Measurements from ENCODE around the gene PLG.
"Not testable (repeated sequence)": the region's sequence is repeated elsewhere in the genome, so short reads cannot be mapped to it uniquely, and the experiment has no call there.

The PLG gene

DNA sequence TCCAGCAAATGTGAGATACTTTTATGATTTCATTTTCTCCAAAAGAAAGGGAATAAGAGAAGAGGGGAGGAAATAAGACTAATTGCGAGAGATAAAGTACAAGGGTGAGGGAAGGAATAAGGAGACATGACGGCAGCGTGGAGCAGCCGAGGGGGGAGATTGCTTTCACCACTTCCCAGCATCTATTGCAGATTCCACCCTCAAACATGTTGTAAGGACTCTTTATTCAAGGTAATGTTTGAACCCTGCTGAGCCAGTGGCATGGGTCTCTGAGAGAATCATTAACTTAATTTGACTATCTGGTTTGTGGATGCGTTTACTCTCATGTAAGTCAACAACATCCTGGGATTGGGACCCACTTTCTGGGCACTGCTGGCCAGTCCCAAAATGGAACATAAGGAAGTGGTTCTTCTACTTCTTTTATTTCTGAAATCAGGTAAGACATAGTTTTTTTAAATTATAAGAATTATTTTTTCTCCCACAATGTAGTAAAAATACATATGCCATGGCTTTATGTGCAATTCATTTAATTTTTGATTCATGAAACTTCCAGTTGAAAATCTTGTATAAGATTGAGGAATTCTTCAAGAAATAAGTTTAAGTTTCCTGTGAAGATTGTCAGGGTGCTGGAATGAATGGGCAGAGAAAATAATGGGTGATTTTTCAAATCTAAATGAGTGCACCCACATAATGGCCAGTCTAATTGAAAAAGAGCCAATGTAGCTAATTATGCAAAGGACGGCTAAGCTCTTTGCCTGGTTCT is at the start of gene PLG:
Gene PLG, plus strand, starts transcription at position 327 of the 763 bp plus-strand sequence. Its CDS starts 61 bp downstream, at position 388.
- not testable (repeated sequence) for H3K4me3 ChIP-seq (ENCODE audit: control insufficient read depth, low read depth, low read length); DNase-seq (ENCODE audit: low read depth)

DNA sequence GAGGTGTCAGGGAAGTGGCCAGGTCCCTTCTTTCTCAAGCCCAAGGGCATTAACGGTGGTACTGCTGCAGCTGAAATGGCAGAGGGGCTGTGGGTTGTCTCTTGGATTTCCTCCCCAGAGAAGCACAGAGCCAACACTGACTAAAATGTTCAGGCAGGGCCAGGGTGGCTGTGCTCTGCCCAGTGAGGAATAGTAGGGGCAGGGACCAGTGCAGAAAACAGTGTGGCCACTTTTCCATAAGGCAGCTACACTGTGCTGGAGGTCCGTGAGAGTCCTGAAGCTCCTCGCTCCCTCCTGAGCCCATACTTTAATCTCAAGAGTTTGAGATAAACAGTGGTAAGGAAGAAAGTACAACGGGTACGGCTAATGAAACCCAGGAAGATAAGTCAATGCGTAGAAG is 42.5 kb upstream of the PLG start:
- H3K4me3 ChIP-seq (ENCODE audit: control insufficient read depth, low read depth, low read length), result no peak overlapping the region
- TF ChIP-seq, protein P1, sequence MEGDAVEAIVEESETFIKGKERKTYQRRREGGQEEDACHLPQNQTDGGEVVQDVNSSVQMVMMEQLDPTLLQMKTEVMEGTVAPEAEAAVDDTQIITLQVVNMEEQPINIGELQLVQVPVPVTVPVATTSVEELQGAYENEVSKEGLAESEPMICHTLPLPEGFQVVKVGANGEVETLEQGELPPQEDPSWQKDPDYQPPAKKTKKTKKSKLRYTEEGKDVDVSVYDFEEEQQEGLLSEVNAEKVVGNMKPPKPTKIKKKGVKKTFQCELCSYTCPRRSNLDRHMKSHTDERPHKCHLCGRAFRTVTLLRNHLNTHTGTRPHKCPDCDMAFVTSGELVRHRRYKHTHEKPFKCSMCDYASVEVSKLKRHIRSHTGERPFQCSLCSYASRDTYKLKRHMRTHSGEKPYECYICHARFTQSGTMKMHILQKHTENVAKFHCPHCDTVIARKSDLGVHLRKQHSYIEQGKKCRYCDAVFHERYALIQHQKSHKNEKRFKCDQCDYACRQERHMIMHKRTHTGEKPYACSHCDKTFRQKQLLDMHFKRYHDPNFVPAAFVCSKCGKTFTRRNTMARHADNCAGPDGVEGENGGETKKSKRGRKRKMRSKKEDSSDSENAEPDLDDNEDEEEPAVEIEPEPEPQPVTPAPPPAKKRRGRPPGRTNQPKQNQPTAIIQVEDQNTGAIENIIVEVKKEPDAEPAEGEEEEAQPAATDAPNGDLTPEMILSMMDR (conservative IDR thresholded peaks at IDR 0.05; ENCODE audit: control insufficient read depth, insufficient read depth, low read depth, low read length), result no peak

DNA sequence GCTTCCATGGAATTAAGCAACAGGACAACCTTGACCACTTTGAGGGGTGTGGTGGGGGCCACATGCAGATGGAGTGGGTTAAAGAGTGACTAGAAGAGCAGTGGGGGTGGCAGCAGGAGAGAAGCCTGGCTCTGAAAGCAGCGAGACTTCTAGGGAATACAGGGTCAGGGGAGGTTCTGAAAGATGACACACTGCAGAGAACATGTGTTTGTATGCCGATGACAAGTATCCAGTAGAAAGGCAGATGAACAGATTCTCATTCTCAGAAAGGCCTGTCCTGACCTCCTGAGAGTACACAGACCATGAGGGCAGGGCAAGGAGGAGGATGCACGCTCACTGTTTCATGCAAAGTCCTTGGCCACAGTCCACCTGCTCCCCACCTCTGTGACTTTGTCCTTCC is 40.8 kb upstream of the PLG start:
- no peak for DNase-seq (ENCODE audit: low read depth)
- no peak overlapping the region for H3K4me3 ChIP-seq (ENCODE audit: control insufficient read depth, low read depth, low read length)
- TF ChIP-seq, protein P1 (conservative IDR thresholded peaks at IDR 0.05; ENCODE audit: control insufficient read depth, insufficient read depth, low read depth, low read length), result no peak

More for the DNA sequence above, 42.5 kb upstream of the PLG start:
- DNase-seq (ENCODE audit: low read depth), result no peak

DNA sequence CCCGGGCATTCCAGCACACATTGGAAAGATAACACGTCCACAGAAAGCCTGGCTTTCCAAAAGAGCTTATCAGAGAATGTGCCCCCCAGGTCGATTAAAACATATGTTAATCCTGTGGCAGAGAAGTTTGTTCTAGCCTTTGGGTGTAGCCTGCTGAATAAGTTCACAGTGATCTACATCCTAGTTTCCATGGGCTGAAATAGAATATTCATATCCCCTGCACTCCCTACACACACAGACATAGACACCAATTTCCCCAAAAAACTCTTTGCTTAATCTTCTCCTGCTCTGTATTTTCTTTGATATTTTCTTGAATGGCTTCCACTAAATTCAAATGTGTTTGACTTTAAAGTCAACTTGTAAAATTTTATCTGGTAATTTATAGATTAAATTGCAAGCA is 39.6 kb upstream of the PLG start:
- H3K4me3 ChIP-seq (ENCODE audit: control insufficient read depth, low read depth, low read length), result no peak overlapping the region
- no peak for DNase-seq (ENCODE audit: low read depth)
- TF ChIP-seq, protein P1 (conservative IDR thresholded peaks at IDR 0.05; ENCODE audit: control insufficient read depth, insufficient read depth, low read depth, low read length), result no peak

DNA sequence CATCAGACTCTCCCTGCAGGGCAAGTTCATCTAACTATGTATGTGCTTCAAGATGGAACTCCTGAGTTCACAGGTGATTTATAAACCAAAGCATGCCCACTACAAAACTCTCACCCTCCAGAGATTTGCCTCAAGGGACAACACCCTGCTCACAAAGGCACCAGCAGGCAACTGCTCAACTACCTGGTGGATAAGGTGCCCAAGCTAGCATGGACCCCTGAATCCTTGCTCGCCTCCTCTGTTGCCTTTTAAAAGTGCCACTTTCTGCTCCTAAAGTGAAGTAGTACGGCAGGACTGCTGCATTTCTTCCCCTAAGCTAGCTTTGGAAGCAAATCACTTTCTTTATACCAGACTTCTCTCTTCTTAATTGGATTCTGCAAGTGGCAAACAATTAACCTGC is 39.2 kb upstream of the PLG start:
- TF ChIP-seq, protein P1 (conservative IDR thresholded peaks at IDR 0.05; ENCODE audit: control insufficient read depth, insufficient read depth, low read depth, low read length), result no peak
- DNase-seq (ENCODE audit: low read depth), result no peak
- H3K4me3 ChIP-seq (ENCODE audit: control insufficient read depth, low read depth, low read length), result no peak overlapping the region

DNA sequence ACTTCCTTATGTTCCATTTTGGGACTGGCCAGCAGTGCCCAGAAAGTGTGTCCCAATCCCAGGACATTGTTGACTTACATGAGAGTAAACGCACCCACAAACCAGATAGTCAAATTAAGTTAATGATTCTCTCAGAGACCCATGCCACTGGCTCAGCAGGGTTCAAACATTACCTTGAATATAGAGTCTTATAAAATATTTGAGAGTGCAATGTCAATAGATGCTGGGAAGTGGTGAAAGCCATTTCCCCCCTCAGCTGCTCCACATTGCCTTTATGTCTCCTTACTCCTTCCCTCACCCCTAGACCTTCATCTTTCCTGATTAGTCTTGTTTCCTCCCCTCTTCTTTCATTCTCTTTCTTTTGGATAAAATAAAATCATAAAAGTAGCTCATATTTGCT is 37.8 kb upstream of the PLG start, which contains the start of gene LPA:
Gene LPA, minus strand, starts transcription at position 78 of the 400 bp plus-strand sequence. Its CDS starts 61 bp downstream, at position 17.
- DNase-seq (ENCODE audit: low read depth); H3K4me3 ChIP-seq (ENCODE audit: control insufficient read depth, low read depth, low read length): not testable (repeated sequence)

DNA sequence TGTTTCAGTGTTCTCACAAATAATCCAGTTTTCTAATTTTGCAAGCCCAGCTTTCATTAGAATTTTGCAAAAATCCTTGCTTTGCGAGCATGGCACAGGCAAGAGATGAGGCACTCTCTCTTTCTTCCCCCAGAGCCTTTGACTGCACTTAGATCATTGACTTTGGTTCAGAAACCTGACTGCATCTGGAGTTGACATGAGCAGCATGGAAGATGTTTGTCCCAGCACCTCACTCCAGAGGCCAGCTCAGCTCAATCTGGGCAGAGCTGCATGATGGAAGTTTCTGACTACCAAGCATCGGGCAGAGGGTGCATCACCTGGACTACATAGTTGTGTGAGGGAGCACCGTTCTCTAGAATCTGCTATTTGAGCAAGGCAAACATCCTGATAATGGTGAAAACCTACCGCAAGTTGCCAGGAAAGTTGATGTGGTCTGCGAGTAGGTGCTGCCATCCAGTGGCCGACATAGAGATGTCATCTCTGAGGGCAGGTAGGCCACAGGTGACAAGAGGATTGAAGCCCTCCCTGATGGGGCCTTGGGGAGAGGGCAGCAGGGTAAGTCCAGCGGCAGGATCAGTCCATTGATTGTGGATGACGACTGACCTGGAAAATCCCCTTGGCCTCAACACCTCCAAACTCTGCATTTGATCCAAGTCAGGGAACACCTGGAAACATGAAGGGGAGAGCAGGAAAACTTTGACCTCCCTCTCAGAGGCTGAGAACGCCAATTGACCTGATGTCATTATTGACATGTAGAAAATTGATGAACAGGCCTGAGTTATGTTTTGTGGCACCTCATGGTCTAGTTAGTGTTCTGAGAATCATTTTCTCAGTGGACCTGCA is 34.2 kb upstream of the PLG start:
- TF ChIP-seq, protein P1 (conservative IDR thresholded peaks at IDR 0.05; ENCODE audit: control insufficient read depth, insufficient read depth, low read depth, low read length), result peak; percentile 11
- H3K4me3 ChIP-seq (ENCODE audit: control insufficient read depth, low read depth, low read length), result no peak overlapping the region
- no peak for DNase-seq (ENCODE audit: low read depth)
